Loucy (cell line): ENCODE data around the gene P2RX4.

Experiments used
- EZH2phosphoT487 ChIP-seq: fragments of 200-600 bp; IDR thresholded peaks from 2 replicates; pipeline ENCODE4 v1.6.1; 2018; ENCODE audit warnings: antibody characterized with exemption, mild to moderate bottlenecking, moderate library complexity, borderline replicate concordance
- TF ChIP-seq, protein P1 (sequence below): fragments of 200-600 bp; sonication (generic); conservative IDR thresholded peaks from 2 replicates; pipeline ENCODE4 v1.5.1; 2014; ENCODE audit warnings: mild to moderate bottlenecking, antibody characterized with exemption, low read length

DNA sequence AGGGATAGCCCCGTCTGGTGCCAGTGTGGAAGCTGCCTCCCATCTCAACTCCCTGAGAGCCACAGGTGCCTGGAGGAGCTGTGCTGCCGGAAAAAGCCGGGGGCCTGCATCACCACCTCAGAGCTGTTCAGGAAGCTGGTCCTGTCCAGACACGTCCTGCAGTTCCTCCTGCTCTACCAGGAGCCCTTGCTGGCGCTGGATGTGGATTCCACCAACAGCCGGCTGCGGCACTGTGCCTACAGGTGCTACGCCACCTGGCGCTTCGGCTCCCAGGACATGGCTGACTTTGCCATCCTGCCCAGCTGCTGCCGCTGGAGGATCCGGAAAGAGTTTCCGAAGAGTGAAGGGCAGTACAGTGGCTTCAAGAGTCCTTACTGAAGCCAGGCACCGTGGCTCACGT, 25.5 kb upstream of the P2RX4 start:
- TF ChIP-seq, protein P1, sequence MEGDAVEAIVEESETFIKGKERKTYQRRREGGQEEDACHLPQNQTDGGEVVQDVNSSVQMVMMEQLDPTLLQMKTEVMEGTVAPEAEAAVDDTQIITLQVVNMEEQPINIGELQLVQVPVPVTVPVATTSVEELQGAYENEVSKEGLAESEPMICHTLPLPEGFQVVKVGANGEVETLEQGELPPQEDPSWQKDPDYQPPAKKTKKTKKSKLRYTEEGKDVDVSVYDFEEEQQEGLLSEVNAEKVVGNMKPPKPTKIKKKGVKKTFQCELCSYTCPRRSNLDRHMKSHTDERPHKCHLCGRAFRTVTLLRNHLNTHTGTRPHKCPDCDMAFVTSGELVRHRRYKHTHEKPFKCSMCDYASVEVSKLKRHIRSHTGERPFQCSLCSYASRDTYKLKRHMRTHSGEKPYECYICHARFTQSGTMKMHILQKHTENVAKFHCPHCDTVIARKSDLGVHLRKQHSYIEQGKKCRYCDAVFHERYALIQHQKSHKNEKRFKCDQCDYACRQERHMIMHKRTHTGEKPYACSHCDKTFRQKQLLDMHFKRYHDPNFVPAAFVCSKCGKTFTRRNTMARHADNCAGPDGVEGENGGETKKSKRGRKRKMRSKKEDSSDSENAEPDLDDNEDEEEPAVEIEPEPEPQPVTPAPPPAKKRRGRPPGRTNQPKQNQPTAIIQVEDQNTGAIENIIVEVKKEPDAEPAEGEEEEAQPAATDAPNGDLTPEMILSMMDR = no peak
- TF ChIP-seq EZH2phosphoT487 = no peak
